GM08714 (cell line): ENCODE data around the gene ZNF319.

ENCODE experiments used
- H3K4me3 ChIP-seq: fragments of 200-500 bp; sonication (Bioruptor generic); 2 replicates; pipeline ENCODE4 v1.5.1; 2014; ENCODE audit warnings: mild to moderate bottlenecking, low read length, inconsistent platforms
- ZNF274 ChIP-seq: IDR thresholded peaks from 2 replicates; pipeline ENCODE4 v1.6.1; 2012; ENCODE audit warnings: mild to moderate bottlenecking, low read depth, low read length

The ZNF319 gene

GRCh38 chr16:57999971-58000705 lies at the start of gene ZNF319:
Gene ZNF319 (minus strand): TSS chr16:58000672. CDS start chr16:57998265, 2,407 bp downstream.
- peak within 1 kb of the TSS; percentile 80 for H3K4me3 ChIP-seq
- TF ChIP-seq ZNF274, result no peak

GRCh38 chr16:58049232-58050185 lies 49.0 kb upstream of the ZNF319 start:
- no peak overlapping the region for H3K4me3 ChIP-seq
- TF ChIP-seq ZNF274, result no peak

- TF ChIP-seq ZNF274, result no peak
- H3K4me3 ChIP-seq, result no peak overlapping the region
Observed at GRCh38 chr16:58048494-58049231, 48.2 kb upstream of the ZNF319 start.

GRCh38 chr16:58047557-58048348 lies 47.3 kb upstream of the ZNF319 start:
- no peak for TF ChIP-seq ZNF274
- H3K4me3 ChIP-seq, result no peak overlapping the region

- H3K4me3 ChIP-seq, result no peak overlapping the region
- TF ChIP-seq ZNF274, result no peak
Observed at GRCh38 chr16:58046936-58047335, 46.5 kb upstream of the ZNF319 start.

- TF ChIP-seq ZNF274, result no peak
- no peak overlapping the region for H3K4me3 ChIP-seq
Observed at GRCh38 chr16:58046054-58046881, 45.8 kb upstream of the ZNF319 start.

GRCh38 chr16:58045096-58045495 lies 44.6 kb upstream of the ZNF319 start:
- H3K4me3 ChIP-seq, result no peak overlapping the region
- no peak for TF ChIP-seq ZNF274

GRCh38 chr16:58044266-58045019 lies 44.0 kb upstream of the ZNF319 start:
- TF ChIP-seq ZNF274, result no peak
- no peak overlapping the region for H3K4me3 ChIP-seq

GRCh38 chr16:58043571-58044155 lies 43.2 kb upstream of the ZNF319 start:
- H3K4me3 ChIP-seq, result no peak overlapping the region
- TF ChIP-seq ZNF274, result no peak

GRCh38 chr16:58042886-58043515 lies 42.5 kb upstream of the ZNF319 start:
- H3K4me3 ChIP-seq, result no peak overlapping the region
- TF ChIP-seq ZNF274, result no peak

GRCh38 chr16:58042001-58042885 lies 41.8 kb upstream of the ZNF319 start:
- no peak for TF ChIP-seq ZNF274
- no peak overlapping the region for H3K4me3 ChIP-seq
